Stimulated activated CD8-positive, alpha-beta memory T cell treated with anti-CD3 and anti-CD28 coated beads, Interleukin-4, amount 100 ng/mL, for 1 hour (primary cell): ENCODE measurements around the gene OSBPL2.

Experiments
- DNase-seq, 2 donors: peaks; one replicate each; pipeline ENCODE4 v3.0.0-alpha.2; 2020; ENCODE audit warnings: low read depth in 2 of 2, low spot score in 1 of 2

OSBPL2 gene

GRCh38 chr20:62309947-62310756 lies 71.8 kb downstream of the OSBPL2 start:
- no peak for DNase-seq

- no peak for DNase-seq
Observed at GRCh38 chr20:62310757-62311121, 72.4 kb downstream of the OSBPL2 start.

GRCh38 chr20:62311150-62311549 lies 72.8 kb downstream of the OSBPL2 start:
- no peak for DNase-seq

GRCh38 chr20:62311832-62312661 lies 73.7 kb downstream of the OSBPL2 start:
- no peak for DNase-seq

GRCh38 chr20:62312662-62312977 lies 74.3 kb downstream of the OSBPL2 start:
- DNase-seq = no peak

- no peak for DNase-seq
Observed at GRCh38 chr20:62313021-62313420, 74.7 kb downstream of the OSBPL2 start.

GRCh38 chr20:62313460-62314338 lies 75.4 kb downstream of the OSBPL2 start:
- DNase-seq = no peak

GRCh38 chr20:62314339-62314638 lies 76.0 kb downstream of the OSBPL2 start:
- DNase-seq = no peak

- DNase-seq = no peak
Observed at GRCh38 chr20:62314711-62315302, 76.5 kb downstream of the OSBPL2 start.

GRCh38 chr20:62315773-62316172 lies 77.5 kb downstream of the OSBPL2 start:
- no peak for DNase-seq

GRCh38 chr20:62316331-62317166 lies 78.2 kb downstream of the OSBPL2 start:
- DNase-seq = no peak

GRCh38 chr20:62317167-62317655 lies 78.9 kb downstream of the OSBPL2 start:
- no peak for DNase-seq

- DNase-seq = no peak
Observed at GRCh38 chr20:62318400-62319345, 80.4 kb downstream of the OSBPL2 start.

GRCh38 chr20:62319346-62319909 lies 81.1 kb downstream of the OSBPL2 start:
- DNase-seq = no peak

GRCh38 chr20:62320581-62321354 lies 82.4 kb downstream of the OSBPL2 start:
- DNase-seq = no peak

GRCh38 chr20:62321521-62321948 lies 83.2 kb downstream of the OSBPL2 start:
- no peak for DNase-seq

GRCh38 chr20:62321975-62322374 lies 83.7 kb downstream of the OSBPL2 start:
- no peak for DNase-seq

GRCh38 chr20:62322492-62323041 lies 84.2 kb downstream of the OSBPL2 start:
- DNase-seq = no peak
